Inferior parietal cortex (tissue), 1 donor: ENCODE measurements around the gene MTX1.
"Not testable (repeated sequence)": the region's sequence is repeated elsewhere in the genome, so short reads cannot be mapped to it uniquely, and the experiment has no call there.

Experiments used
- DNase-seq: peaks from one replicate; pipeline ENCODE4 v3.0.0-alpha.2; 2016; ENCODE audit errors: extremely low spot score

Gene MTX1

DNA sequence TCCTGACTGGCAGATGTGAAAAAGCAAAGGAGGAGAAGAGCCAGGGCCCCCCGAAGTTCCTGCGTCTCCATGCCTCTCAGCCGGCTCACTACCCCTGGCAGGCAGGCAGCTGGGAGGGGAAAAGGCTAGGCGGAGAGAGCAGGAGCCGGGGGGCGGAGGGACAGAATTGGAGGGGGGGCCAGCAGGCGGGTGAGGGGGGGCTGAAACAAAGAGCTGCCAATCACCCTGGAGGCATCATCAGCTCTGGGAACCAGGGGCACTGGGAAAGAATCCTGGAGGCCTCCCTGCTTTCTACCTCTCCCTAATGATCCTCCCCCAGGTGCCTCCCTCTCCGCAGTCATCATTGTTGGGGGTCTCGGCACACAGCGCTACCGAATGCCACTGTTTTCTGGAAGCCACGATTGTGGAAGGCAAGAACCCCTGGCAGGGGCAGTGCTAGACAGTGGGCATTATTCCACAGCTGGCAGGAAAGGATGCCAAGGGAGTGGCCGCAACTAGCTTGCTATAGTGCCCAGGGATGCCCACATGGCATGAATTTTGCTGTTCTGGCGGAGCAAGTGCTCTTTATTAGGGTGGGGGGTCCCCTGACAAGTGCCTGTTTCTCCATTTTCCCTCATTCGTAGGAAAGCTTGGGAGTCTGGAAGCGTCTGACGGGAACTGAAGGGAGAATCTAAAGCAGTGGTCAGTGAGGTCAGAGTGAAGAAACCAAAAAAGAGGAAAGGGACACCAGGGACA is 522 bp upstream of the MTX1 start, which contains the start of gene THBS3:
THBS3 (minus strand) TSS at position 92 of the 735 bp plus-strand sequence; CDS start at position 71, 21 bp downstream.
- DNase-seq, result no peak

DNA sequence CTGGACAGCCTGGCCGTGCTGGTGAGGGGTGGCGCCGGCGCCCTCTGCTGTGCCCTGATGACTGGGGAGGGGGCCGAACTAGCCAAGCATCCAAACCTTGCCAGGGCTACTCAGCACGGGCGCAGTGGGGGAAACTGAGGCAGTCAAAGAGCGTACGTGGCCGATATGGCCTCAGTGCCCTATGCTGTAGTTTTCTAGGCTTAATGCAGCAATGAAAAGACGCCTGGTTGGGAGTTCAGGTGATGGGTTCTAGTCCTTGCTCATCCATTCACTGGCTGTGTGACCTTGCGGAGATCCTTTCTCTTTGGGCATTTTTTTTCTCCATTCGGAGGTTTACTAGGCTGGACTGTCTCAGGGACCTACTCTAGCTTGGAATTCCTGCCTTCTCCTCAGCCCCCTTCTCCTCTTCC is 822 bp downstream of the MTX1 start:
- no peak for DNase-seq

DNA sequence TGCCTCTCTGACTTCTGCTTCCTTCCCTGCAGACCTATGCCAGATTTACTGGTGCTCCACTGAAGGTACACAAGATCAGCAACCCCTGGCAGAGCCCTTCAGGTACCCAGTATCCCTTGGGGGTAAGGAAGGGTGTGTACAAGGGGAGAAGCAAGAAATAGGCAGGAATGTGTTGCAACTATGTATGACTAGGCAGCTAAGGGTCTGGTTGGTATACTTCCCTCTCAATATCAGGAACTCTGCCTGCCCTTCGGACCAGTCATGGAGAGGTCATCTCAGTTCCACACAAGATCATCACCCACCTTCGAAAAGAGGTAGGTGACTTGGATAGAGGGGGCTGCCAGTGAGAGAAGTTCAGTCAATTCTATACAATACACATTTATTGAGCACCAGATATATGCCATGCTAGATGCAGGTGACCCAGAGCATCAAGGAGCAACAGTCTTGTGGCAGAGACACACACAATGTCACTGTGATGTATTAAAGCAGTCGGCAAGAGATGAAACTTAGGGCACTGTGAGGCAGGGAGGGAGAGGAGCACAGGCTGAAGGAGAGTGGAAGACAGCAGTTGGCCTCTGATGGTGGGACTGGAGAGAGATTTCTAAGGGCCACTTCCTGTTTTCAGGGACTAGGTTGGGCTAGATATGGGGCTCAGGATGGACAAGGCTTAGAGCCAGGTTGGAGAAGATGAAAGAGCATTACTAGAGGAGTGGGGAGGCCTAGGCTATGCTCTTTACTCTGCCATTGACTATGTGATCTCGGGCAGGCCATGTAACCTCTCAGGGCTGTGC is 2.0 kb downstream of the MTX1 start:
- no peak for DNase-seq

DNA sequence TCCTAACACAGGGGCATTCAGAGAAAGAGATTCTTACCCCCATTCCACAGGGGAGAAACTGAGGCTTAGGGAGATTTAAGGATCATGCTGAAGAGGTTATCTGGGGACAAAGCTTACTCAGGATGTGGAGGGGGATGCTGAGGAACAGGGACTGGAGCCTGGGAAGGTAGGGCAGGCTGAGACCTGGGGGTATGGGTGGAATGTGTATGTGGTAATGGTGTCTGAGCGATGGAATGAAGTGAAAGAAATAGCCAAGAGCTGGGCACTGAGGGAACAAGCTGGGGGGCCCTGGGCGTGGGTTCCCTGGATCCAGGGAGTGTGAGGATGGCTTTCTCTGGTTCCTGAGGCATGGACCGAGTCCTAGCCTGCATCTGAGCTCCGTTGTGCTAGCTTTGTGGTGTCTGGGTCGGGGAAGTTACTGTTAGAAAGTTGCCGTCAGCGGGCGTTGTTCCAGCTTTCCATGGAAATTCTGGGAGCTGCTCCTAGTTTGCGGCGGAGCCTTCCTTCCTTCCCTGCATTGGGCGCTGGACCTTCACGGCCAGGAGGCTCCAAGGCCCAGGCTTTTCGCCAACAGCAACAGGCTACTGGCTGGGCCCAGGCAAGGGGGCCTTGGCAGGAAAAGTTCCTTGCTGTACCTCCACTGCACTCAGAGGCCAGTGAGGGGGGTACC is 3.0 kb downstream of the MTX1 start:
- DNase-seq, result not testable (repeated sequence)

DNA sequence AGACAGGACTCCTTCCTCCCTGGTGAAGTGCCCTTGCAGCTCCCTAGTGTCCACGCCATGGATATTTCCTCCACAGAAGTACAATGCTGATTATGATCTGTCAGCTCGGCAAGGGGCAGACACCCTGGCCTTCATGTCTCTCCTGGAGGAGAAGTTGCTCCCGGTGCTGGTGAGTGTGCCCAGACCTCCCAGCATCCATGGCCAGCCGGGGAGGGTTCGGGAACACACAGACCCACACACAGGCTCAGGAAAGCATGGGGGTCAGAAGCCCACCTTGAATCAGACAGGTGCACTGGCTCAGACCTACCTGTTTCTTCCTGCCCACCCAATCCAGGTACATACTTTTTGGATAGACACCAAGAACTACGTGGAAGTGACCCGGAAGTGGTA is 3.6 kb downstream of the MTX1 start:
- DNase-seq, result not testable (repeated sequence)

DNA sequence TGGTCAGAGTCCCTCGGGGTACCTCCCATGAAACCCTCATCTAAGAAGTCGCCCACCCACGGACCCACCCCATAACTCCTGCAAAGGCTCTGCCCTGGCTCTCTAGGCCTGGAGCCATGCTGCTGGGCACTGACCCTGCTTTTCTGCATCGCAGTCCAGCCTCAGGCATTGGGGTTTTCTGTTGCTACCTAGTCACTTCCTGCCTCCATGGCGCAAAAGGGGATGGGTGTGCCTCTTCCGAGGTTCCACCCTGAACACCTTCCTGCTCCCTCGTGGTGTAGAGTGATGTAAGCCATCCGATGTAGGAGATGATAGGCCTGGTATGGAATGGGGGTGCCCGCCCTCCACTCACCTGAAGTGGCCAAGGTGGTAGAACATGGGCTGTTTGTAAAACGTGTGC is 6.2 kb downstream of the MTX1 start:
- DNase-seq, result not testable (repeated sequence)

DNA sequence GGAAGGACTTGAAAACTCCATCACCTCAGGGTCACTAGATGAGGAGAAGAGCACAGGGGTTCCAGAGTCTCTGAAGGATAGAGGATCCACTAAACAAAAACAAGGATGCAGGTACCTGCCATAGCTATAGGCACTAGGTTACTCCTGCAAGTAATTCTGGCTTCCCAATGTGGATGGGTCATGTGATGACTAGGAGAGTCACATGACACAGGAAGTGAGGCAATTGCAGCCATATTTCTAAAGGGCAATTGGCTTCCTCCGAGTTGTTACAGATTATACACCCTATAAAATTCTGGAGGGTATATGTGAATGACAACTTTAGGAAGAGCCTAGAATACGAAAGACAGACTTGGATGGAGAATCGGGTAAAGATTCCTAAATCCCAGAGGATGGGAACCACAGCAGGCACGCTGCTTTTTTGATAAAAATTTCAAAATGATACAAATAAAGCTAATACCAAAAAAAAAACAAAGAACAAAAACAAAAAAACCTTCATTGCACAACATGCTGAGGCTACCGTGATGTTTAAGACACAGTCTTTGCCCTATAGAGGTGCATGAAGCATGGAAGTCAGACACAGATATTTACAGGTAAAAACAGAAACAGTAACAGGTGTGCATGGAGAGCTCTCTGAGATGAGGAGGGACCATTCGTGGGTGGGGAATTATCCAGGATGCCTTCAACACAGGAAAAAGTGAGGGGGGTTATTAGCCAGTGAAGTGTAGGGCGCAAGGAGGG is 10.5 kb downstream of the MTX1 start:
- DNase-seq, result peak; percentile 98

DNA sequence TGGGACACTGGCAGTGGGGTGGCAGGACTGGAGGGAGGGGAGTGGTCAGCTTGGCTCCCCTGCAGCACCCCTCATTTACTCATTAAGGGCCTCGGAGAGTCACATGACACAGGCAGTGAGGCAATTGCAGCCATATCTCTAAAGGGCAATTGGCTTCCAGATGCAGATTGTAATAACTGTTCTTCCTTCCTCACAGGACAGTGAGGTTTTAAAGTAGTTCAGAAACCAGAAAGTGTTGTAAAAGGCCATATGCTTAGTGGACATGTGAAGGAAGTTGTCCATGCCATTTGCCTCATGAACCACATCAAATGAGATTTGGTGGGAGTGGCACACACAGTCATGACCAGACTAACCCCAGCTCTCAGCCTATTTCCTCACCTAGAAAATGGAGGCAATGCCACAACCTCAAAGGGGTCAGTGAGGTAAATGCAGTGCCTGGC is 11.1 kb downstream of the MTX1 start:
- peak; percentile 84 for DNase-seq

DNA sequence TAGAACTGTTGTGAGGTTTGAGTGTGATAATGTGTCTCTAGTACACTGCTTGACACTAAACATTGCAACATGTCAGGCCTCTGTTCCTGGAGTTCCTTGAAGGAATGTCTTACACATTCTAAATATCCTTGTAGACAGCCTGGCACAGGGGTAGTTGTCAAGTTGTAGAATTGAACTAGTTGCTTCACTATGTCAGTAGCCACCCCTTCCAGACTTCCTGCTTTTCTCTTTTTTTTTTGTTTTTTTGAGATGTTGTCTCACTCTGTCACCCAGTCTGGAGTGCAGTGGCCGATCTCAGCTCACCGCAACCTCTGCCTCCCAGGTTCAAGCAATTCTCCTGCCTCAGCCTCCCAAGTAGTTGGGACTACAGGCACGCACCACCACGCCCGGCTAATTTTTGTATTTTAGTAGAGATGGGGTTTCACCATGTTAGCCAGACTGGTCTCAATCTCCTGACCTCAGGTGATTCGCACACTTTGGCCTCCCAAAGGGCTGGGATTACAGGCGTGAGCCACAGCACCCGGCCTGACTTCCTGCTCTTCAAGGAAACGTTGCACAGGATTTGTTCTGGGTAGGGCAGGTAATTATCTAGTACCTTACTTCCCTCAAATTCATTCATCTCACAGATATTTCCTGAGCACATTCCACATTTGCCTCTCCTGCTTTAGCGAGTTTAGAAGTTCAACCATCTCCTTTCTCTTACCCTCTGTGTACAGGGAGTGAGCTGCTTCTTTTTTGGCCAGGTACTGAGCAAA is 11.9 kb downstream of the MTX1 start:
- DNase-seq, result not testable (repeated sequence)

DNA sequence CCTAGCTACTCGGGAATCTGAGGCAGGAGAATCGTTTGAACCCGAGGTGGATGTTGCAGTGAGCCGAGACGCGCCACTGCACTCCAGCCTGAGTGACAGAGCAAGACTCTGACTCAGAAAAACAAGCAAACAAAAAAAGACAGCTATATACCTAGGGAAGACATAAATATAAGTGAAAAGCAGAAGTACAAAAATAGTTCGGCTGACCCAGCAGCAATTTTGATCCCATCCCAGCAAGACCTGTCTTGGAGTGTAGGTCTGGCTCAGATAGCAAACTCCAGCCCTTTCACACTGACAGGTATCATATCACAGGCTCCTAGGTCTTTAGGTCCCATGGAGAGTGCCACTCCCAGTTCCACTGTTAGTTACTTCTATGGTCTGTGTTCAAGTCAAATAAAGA is 14.6 kb downstream of the MTX1 start:
- no peak for DNase-seq

DNA sequence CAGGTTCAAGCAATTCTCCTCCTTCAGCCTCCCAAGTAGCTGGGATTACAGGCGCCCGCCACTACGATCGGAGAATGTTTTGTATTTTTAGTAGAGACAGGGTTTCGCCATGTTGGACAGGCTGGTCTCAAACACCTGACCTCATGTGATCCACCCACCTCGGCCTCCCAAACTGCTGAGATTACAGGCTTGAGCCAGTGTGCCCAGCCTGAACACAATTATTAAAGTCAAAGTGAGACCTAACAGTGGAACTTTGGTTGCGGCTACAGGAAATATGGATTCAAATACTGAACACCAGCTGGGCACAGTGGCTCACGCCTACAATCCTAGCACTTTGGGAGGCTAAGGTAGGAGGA is 16.9 kb downstream of the MTX1 start:
- not testable (repeated sequence) for DNase-seq

DNA sequence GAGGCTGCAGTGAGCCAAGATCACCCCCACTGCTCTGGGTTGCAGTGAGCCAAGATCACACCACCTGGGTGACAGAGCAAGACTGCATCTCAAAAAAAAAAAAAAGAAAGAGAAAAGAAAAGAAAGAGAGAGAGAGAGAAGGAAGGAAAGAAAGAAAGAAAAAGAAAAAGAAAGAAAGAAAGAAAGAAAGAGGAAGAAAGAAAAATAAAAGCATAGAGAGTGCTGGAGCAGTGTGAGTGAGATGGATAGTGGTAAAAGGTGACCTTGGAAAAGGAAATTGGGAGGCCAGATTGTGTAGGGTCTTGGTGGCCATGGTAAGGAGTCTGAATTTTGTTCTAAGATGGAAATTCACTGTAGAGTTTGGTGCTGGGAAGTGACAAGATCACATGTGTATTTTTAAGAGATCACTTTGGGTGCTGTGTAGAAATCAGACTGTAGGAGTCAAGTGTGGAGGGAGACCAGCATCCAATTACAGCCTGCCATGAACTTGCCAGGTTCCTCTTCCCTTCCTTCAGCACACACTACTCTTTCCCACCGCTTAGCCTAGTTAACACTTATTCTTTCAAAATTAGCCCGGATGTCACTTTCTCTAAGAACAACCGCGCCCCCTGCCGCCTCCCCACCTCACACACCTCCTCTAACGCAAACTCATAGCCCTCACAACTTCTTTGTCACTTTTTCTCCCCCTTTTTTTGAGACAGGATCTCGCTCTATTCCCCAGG is 17.9 kb downstream of the MTX1 start:
- peak; percentile 66 for DNase-seq

DNA sequence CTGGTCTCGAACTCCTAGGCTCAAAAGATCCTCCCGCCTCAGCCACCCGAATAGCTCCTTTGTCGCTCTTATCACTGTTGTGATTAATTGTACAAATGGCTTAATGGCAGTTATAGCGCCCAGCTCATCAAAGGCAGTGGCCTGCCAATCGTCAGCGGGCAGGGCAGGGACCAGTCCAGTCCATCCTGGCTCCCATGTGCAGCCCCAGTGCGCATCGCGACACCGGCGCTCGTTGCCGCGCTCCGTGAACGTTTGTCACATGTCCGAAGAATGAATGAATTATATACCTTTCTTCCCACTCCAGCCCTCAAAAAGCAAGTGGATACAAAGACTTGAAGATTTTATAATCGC is 18.4 kb downstream of the MTX1 start:
- peak; percentile 58 for DNase-seq

DNA sequence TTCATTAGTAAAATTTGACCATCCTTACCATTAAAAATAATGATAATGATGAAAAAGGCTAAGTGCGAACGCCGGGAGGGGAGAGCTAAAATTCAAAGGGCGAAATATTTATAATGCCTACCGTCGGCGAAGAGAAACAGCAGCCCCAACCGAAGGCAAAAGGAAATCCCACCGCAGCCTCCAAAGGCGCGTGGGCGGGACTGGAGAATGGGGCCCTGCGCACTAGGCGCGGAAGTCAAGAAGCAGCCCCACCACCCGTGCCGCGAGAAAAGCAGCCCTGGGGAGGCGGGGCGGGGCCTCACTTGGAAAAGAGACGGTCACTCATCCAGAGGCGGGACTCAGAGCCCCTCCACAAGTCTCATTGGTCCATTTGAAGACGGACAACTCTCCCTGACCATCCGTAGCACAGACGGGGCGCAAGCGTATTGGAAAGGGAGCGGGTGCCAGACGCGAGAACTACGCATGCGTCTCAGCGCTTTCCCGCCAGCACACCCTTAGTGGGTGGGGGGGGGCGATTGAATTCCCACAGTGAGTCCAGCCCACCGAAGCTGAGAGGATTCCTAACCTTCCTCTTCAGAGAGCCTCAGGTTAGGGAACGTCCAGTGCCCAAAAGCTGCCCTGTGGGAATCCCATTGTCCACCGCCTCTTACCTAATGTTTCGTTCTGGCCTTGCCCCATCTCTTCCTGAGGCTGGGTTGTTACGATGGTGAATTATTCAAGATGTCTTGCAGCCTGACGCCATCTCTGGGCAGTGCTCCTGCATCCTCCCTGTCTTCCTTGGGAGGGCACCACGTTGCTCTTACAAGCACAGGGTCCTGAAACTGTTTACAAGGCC is 19.0 kb downstream of the MTX1 start:
- peak; percentile 99 for DNase-seq

DNA sequence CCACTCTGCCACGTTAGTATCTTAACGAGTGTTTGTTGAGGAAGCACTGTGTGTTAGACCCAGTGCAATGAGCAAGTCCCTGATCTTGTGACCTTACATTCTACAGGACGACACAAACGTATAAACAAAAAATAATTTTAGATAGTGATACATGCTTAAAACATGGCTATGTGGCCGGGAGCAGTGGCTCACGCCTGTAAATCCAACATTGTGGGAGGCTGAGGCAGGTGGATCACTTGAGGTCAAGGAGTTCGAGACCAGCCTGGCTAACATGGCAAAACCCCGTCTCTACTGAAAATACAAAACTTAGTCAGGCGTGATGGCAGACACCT is 19.6 kb downstream of the MTX1 start:
- no peak for DNase-seq

DNA sequence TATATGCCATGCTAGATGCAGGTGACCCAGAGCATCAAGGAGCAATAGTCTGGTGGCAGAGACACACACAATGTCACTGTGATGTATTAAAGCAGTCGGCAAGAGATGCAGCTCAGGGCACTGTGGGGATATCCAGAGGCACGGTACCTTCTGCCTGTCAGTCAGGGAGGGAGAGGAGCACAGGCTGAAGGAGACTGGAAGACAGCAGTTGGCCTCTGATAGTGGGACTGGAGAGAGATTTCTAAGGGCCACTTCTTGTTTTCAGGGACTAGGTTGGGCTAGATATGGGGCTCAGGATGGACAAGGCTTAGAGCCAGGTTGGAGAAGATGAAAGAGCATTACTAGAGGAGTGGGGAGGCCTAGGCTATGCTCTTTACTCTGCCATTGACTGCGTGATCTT is 22.8 kb downstream of the MTX1 start:
- DNase-seq, result not testable (repeated sequence)

DNA sequence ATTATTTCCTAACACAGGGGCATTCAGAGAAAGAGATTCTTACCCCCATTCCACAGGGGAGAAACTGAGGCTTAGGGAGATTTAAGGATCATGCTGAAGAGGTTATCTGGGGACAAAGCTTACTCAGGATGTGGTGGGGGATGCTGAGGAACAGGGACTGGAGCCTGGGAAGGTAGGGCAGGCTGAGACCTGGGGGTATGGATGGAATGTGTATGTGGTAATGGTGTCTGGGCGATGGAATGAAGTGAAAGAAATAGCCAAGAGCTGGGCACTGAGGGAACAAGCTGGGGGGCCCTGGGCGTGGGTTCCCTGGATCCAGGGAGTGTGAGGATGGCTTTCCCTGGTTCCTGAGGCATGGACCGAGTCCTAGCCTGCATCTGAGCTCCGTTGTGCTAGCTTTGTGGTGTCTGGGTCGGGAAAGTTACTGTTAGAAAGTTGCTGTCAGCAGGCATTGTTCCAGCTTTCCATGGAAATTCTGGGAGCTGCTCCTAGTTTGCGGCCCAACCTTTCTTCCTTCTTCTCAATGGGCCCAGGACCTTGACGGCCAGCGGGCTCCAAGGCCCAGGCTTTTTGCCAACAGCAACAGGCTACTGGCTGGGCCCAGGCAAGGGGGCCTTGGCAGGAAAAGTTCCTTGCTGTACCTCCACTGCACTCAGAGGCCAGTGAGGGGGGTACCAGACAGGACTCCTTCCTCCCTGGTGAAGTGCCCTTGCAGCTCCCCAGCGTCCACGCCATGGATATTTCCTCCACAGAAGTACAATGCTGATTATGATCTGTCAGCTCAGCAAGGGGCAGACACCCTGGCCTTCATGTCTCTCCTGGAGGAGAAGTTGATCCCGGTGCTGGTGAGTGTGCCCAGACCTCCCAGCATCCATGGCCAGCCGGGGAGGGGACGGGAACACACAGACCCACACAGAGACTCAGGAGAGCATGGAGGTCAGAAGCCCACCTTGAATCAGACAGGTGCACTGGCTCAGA is 23.8 kb downstream of the MTX1 start:
- DNase-seq, result not testable (repeated sequence)

DNA sequence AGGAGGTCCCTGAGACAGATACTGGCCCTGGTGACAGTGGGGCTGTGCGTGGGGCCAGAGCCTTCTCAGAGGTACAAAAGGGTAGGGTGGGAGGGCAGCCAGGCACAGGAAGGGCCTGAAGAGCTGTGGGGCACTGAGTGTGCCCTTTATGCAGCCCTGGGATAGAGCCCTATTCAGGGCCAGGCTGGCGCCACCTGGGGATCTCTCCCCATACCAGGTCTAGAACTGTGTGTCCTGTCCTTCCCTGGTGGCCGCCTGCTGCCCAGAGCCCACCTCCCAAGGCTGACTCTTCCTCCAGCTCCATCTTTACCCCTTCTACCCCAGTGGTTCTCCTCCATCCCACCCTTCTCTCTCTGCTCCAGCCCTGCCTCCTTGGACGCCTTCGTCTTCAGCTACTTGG is 25.0 kb downstream of the MTX1 start:
- not testable (repeated sequence) for DNase-seq

DNA sequence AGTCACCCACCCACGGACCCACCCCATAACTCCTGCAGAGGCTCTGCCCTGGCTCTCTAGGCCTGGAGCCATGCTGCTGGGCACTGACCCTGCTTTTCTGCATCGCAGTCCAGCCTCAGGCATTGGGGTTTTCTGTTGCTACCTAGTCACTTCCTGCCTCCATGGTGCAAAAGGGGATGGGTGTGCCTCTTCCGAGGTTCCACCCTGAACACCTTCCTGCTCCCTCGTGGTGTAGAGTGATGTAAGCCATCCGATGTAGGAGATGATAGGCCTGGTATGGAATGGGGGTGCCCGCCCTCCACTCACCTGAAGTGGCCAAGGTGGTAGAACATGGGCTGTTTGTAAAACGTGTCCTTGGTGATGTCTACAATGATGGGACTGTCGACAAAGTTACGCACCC is 26.9 kb downstream of the MTX1 start:
- DNase-seq, result not testable (repeated sequence)
